Neuron (in vitro differentiated cells): ENCODE results near the gene EDC3.
"Not testable (repeated sequence)": the region's sequence is repeated elsewhere in the genome, so short reads cannot be mapped to it uniquely, and the experiment has no call there.

ENCODE experiments used
- H2AFZ ChIP-seq: one replicate; pipeline ENCODE4 v1.6.1; 2013; ENCODE audit warnings: low read depth, mild to moderate bottlenecking, inconsistent platforms, low read length, moderate library complexity
- H3K27me3 ChIP-seq: one replicate; pipeline ENCODE4 v1.6.1; 2013; ENCODE audit warnings: low read length; ENCODE audit not compliant: insufficient read depth
- H3K36me3 ChIP-seq: one replicate; pipeline ENCODE4 v1.6.1; 2013; ENCODE audit warnings: low read length; ENCODE audit not compliant: insufficient read depth
- H3K4me1 ChIP-seq: one replicate; pipeline ENCODE4 v1.6.1; 2013; ENCODE audit warnings: low read length; ENCODE audit not compliant: insufficient read depth
- H3K4me3 ChIP-seq: 2 replicates; pipeline ENCODE4 v1.5.1; 2013; ENCODE audit warnings: mild to moderate bottlenecking, low read length, moderate library complexity
- H3K9me3 ChIP-seq: one replicate; pipeline ENCODE4 v1.6.1; 2013; ENCODE audit warnings: low read length

Gene EDC3

DNA sequence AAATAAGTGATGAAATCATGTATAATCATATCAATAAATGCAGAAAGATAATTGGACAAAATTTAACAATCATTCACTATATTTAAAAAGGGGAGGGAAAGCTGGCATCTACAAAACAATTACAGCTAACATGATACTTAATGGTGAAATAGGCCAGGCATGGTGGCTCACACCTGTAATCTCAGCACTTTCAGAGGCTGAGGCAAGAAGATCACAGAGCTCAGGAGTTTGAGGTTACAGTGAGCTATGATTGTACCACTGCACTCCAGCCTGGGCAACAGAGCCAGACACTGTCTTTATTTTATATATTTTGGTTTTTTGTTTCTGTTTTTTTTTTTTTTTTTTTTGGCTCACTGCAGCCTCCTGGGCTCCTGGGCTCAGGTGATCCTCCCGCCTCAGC lies 12.1 kb downstream of the EDC3 start:
- Histone ChIP-seq H2AFZ (no peak overlapping the region), H3K27me3 (no peaks in the 10 kb centered on the region), H3K36me3 (peaks cover 15% of the 10 kb centered on the region), H3K4me3 (no peak overlapping the region), H3K4me1 (no peaks in the 10 kb centered on the region), H3K9me3 (peaks cover 8% of the 10 kb centered on the region)

DNA sequence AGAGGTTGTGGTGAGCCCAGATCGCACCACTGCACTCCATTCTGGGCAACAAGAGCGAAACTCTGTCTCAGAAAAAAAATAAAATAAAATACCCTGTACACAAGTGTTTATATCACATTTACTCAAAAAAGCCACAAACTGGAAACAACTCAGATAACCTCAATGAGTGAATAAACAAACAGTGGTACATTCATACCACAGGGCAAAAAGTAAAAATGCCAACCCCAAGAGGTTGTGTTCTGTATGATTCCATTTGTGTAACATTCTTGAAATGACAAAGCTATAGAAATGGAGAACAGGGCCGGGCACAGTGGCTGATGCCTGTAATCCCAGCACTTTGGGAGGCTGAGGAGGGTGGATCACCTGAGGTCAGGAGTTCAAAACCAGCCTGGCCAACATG lies 12.9 kb downstream of the EDC3 start:
- Histone ChIP-seq H3K27me3 (no peaks in the 10 kb centered on the region), H3K4me3 (no peak overlapping the region), H3K9me3 (peaks cover 8% of the 10 kb centered on the region), H3K36me3 (peaks cover 15% of the 10 kb centered on the region), H3K4me1 (no peaks in the 10 kb centered on the region), H2AFZ (no peak overlapping the region)

- H3K4me1 ChIP-seq = no peaks in the 10 kb centered on the region
- peaks cover 11% of the 10 kb centered on the region for H3K36me3 ChIP-seq
- no peaks in the 10 kb centered on the region for H3K27me3 ChIP-seq
- H3K9me3 ChIP-seq = peaks cover 8% of the 10 kb centered on the region
- no peak overlapping the region for H3K4me3 ChIP-seq
- no peak overlapping the region for H2AFZ ChIP-seq
Observed at GRCh38 chr15:74680456-74680855, 15.4 kb downstream of the EDC3 start.

DNA sequence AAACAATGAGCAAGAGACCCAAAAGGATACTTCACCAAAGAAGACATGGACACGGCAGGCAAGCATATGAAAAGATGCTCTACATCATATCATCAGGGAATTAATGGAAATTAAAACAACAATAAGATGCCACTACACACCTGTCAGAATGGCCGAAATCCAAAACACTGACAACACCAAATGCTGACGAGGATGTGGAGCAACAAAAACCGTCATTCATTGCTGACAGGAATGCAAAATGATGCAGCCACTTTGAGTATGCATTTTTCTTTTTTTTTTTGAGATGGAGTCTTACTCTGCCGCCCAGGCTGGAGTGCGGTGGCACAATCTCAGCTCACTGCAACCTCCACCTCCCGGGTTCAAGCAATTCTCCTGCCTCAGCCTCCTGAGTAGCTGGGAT lies 19.0 kb downstream of the EDC3 start:
- Histone ChIP-seq H3K36me3 (peaks cover 17% of the 10 kb centered on the region), H3K4me1 (no peaks in the 10 kb centered on the region), H2AFZ (no peak overlapping the region), H3K9me3 (no peaks in the 10 kb centered on the region), H3K27me3 (no peaks in the 10 kb centered on the region), H3K4me3 (no peak overlapping the region)

- Histone ChIP-seq H3K4me1 (no peaks in the 10 kb centered on the region), H3K4me3 (no peak overlapping the region), H3K27me3 (no peaks in the 10 kb centered on the region), H3K36me3 (peaks cover 40% of the 10 kb centered on the region), H2AFZ (no peak overlapping the region), H3K9me3 (no peaks in the 10 kb centered on the region)
Observed at GRCh38 chr15:74674161-74674560, 21.7 kb downstream of the EDC3 start.

DNA sequence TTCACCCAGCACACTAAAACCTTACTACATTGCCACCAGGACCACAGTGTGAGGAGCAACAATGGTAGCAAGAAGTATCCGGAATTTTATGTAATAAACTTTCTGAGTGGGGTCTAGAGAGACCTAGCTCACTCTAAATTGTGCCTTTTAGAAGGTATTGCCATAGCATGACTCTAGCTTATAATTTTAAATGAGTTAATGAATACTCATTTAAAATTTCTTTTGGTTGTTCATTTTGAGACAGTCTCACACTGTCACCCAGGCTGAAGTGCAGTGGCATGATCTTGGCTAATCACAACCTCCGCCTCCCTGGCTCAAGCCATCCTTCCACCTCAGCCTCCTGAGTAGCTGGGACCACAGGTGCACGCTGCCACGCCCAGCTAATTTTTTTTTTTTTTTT lies 26.2 kb downstream of the EDC3 start:
- H3K4me1 ChIP-seq = no peaks in the 10 kb centered on the region
- H3K9me3 ChIP-seq = no peaks in the 10 kb centered on the region
- peaks cover 42% of the 10 kb centered on the region for H3K36me3 ChIP-seq
- H3K4me3 ChIP-seq = no peak overlapping the region
- no peaks in the 10 kb centered on the region for H3K27me3 ChIP-seq
- no peak overlapping the region for H2AFZ ChIP-seq

DNA sequence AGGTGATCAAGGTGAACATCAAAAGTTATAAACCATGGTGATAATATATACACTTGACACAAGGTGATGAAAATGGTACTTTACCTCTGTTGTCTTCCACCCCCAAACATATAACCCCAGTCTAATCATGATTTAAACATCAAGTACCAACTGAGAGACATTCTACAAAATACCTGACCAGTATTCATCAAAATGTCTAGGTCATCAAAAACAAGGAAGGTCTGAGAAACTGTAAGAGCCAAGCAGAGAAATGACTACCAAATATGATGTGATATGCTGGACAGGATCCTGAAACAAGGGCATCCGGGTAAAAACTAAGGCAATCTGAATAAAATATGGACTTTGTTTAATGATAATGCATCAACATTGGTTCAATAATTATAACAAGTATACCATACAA lies 27.8 kb downstream of the EDC3 start:
- no peaks in the 10 kb centered on the region for H3K9me3 ChIP-seq
- no peaks in the 10 kb centered on the region for H3K27me3 ChIP-seq
- no peak overlapping the region for H3K4me3 ChIP-seq
- no peak overlapping the region for H2AFZ ChIP-seq
- H3K36me3 ChIP-seq = peaks cover 37% of the 10 kb centered on the region
- no peaks in the 10 kb centered on the region for H3K4me1 ChIP-seq

DNA sequence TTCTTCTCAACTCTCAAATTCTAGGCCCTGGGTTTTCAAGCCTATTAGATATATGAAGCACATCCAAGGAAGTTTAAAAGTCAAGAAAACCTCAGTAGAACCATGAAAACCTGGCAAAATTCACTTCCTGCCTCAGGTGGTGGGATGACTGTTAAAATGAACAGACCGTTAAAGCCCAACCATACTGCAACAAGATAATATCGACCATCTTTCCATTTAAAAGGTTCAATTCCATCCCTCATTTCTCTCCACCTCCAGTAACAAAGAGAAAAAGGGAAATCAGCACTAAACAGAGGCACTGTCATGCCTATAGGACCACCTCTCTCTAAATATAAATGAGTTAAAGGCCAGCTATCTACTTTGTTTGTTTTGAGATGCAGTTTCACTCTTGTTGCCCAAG lies 31.2 kb downstream of the EDC3 start:
- H2AFZ ChIP-seq = no peak overlapping the region
- no peaks in the 10 kb centered on the region for H3K4me1 ChIP-seq
- H3K4me3 ChIP-seq = no peak overlapping the region
- H3K9me3 ChIP-seq = no peaks in the 10 kb centered on the region
- peaks cover 8% of the 10 kb centered on the region for H3K36me3 ChIP-seq
- H3K27me3 ChIP-seq = no peaks in the 10 kb centered on the region

DNA sequence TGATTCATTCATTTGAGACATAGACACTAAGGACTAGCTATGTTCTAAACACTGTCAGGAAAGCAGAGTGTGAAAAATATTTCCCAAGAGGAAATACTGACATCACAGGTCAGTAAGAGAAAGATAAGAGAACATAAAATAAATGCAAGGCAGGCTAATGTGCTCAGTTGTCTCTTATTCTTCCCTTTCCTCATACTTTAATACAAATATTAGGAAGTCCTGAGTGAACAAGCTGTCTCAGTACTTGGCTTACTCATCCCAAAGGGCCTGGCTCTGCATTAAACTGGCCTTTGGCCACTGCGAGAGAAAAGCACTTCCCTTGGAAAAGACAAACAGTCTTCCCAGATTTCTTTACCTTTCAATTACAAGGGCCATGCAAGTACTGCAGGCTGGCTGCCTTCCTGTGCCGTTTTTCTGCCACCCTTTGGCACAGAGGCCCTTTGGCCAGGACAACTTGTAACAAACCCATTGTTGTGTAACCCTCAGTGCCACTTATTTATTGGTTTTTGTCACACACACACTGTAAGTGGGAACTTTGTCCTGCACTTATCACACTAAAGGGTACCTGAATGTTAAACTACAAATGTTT lies 31.7 kb downstream of the EDC3 start:
- H3K4me1 ChIP-seq = no peaks in the 10 kb centered on the region
- peaks cover 6% of the 10 kb centered on the region for H3K36me3 ChIP-seq
- no peak overlapping the region for H3K4me3 ChIP-seq
- no peaks in the 10 kb centered on the region for H3K27me3 ChIP-seq
- H2AFZ ChIP-seq = no peak overlapping the region
- no peaks in the 10 kb centered on the region for H3K9me3 ChIP-seq

DNA sequence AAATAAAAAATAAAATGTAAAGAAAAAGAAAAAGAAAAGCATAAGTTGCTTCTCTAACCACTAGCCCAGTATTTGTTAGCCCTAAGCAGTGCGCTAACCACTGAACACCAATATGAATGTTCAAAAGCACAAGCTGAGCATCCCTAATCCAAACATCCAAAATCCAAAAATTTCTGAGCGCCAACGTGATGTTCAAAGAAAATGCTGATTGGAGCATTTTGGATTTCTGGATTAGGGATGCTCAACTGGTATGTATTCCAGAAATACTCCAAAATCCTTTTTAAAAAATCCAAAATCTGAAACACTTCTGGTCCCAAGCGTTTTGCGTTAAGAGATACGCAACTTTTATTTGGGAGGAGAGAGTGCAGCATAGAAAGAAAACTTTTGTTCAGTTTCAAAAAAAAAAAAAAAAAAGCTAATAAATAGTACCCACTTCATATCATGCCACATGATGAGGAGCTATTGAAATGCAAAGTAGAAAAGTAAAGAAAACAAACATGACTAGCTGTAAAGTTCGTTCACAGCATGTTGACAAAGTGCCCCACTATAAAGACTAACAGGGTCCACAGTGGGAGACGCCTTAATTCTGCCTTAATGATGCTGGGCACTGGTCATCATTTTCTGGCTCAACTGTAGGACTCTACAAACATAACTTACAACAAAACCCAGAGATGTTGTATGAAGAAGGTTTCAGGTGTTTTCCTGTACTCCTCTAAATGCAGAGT lies 32.4 kb downstream of the EDC3 start:
- Histone ChIP-seq H2AFZ (no peak overlapping the region), H3K27me3 (no peaks in the 10 kb centered on the region), H3K9me3 (no peaks in the 10 kb centered on the region)

DNA sequence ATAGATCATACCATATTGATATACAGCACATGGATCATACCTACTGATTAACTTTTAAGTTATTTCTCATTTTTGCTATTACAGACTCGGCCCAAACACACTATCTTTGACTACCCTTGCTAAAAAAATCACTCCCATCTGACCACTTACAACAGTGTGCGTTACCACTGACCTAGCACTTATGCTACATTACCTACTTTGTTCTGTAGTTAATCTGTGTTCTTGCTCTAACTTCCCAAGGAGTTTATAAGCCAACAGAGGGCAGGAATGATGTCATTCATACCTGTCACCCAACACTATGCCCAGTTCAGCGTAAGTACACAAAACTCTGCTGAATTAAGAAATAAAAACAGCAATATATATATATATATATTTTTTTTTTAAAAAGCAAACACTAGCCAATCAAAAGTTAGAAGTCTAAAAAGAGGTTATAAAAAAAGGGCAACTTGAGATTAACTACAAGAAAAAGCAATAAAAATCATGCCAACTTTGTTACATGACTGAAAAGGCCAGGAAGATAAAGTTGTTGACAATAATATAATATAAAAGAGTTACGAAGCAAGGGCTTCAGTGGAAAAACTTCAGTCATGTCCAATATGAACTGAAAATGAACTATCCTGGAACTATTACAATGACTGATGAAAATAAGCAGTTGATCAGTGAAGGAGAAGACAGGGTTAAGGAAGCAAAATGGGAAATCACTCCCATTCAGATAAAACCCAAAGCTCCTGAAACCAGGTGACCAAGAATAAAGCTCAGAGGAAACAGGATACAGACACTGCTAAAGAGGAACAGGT lies 33.6 kb downstream of the EDC3 start:
- peaks cover 9% of the 10 kb centered on the region for H3K4me1 ChIP-seq
- no peak overlapping the region for H2AFZ ChIP-seq
- no peaks in the 10 kb centered on the region for H3K9me3 ChIP-seq
- H3K36me3 ChIP-seq = no peaks in the 10 kb centered on the region
- no peaks in the 10 kb centered on the region for H3K27me3 ChIP-seq
- H3K4me3 ChIP-seq = no peak overlapping the region

More for the DNA sequence above, 32.4 kb downstream of the EDC3 start:
- H3K4me1 ChIP-seq = no peaks in the 10 kb centered on the region
- H3K4me3 ChIP-seq = no peak overlapping the region
- H3K36me3 ChIP-seq = peaks cover 6% of the 10 kb centered on the region

GRCh38 chr15:74661280-74661679 lies 34.5 kb downstream of the EDC3 start:
- not testable (repeated sequence) for H3K36me3 ChIP-seq, H3K9me3 ChIP-seq, H2AFZ ChIP-seq, H3K4me3 ChIP-seq, H3K27me3 ChIP-seq
- peaks cover 18% of the 10 kb centered on the region for H3K4me1 ChIP-seq

GRCh38 chr15:74657846-74658245 lies 38.0 kb downstream of the EDC3 start:
- no peaks in the 10 kb centered on the region for H3K9me3 ChIP-seq
- H2AFZ ChIP-seq = no peak overlapping the region
- peaks cover 13% of the 10 kb centered on the region for H3K36me3 ChIP-seq
- peaks cover 21% of the 10 kb centered on the region for H3K4me1 ChIP-seq
- H3K4me3 ChIP-seq = no peak overlapping the region
- no peaks in the 10 kb centered on the region for H3K27me3 ChIP-seq
